Measurements from ENCODE around the gene LMF1.

Gene LMF1

DNA sequence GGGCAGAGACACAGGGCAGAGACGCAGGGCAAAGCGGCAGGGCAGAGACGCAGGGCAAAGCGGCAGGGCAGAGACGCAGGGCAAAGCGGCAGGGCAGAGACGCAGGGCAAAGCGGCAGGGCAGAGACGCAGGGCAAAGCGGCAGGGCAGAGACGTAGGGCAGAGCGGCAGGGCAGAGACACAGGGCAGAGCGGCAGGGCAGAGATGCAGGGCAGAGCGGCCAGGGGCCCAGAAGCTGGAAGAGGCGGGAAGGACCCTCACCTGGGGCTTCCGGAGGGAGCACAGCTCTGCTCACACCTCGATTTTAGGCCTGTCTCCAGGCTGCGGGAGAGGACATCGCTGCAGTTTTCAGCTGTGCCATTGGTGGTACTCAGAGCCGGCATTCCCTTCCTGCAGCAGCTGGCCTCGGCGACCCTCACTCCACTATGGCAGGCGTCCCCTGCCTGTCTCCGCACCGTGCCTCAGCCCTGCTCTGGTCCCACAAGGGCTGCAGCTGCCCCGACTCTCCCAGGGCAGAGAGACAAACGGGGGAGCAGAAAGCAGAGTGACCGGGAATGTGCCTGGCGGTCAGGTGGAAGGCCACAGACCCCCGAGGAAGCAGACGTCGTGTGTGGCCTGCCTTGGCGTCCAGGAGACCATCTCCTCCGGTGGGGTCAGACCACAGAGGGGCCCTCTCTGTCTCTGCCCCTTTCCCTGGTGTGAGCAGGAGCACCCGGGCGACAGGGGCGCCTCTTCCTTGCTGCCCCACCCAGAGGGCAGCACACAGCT is 40.7 kb upstream of the LMF1 start:
- Histone ChIP-seq H3K4me1 (ENCODE audit: control insufficient read depth in 2 of 2, insufficient read depth in 2 of 2, low read length in 2 of 2) (no peaks in the 10 kb centered on the region), H3K9ac (ENCODE audit: low read depth in 1 of 2, low read length in 2 of 2) (no peak overlapping the region), H3K4me3 (ENCODE audit: low read length in 2 of 2) (no peak overlapping the region), H3K9me3 (ENCODE audit: control insufficient read depth in 2 of 2, low read length in 2 of 2) (no peaks in the 10 kb centered on the region), H3K27ac (ENCODE audit: low read depth in 2 of 2, low read length in 2 of 2) (no peak overlapping the region), H3K36me3 (ENCODE audit: control insufficient read depth in 2 of 2, insufficient read depth in 2 of 2, low read length in 2 of 2) (no peaks in the 10 kb centered on the region), H3K27me3 (ENCODE audit: control insufficient read depth in 2 of 2, insufficient read depth in 2 of 2, low read length in 2 of 2) (peaks cover 0 to 4% of the 10 kb centered on the region in 2 donors)

DNA sequence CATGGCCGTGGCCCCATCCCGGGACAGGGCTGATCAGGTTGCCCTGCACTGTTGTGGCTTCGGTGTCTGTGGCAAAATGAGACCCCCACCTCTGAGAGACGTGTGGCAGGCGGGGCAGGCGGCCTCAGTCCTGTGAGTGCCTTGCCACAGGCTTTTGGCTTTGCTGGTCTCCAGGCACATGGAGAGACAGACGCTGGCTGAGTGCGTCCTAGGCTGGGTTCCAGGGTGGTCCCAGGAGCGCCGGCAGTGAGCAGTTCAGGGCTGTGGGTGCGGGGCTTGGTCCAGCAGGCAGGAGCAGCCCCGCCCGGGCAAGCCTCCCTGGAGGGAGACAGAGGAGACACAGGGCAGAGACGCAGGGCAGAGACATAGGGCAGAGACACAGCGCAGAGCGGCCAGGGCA is 40.0 kb upstream of the LMF1 start:
- Histone ChIP-seq H3K4me3 (ENCODE audit: low read length in 2 of 2) (no peak overlapping the region), H3K9ac (ENCODE audit: low read depth in 1 of 2, low read length in 2 of 2) (no peak overlapping the region), H3K36me3 (ENCODE audit: control insufficient read depth in 2 of 2, insufficient read depth in 2 of 2, low read length in 2 of 2) (no peaks in the 10 kb centered on the region), H3K4me1 (ENCODE audit: control insufficient read depth in 2 of 2, insufficient read depth in 2 of 2, low read length in 2 of 2) (no peaks in the 10 kb centered on the region), H3K9me3 (ENCODE audit: control insufficient read depth in 2 of 2, low read length in 2 of 2) (no peaks in the 10 kb centered on the region), H3K27ac (ENCODE audit: low read depth in 2 of 2, low read length in 2 of 2) (no peak overlapping the region), H3K27me3 (ENCODE audit: control insufficient read depth in 2 of 2, insufficient read depth in 2 of 2, low read length in 2 of 2) (peaks cover 0 to 4% of the 10 kb centered on the region in 2 donors)

DNA sequence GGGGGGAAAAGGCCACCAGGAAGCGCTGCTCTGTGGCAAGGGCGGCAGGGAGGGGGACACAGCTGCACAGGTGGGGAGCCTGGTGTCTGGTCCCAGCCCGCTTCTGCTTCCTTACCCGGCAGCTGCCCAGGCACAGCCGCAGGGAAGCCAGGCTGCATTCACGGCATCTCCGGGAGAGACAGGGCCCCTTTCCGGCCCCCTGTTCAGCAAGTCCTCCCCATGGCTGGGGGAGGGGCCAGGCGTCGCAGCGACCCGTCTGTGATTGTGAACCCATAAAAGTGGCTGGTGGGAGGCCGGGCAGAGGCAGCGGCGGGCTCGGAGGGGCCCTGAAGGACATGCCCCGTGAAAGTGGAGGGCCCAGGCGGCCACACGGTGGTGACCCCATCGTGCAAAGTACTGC is 39.5 kb upstream of the LMF1 start:
- H3K36me3 ChIP-seq (ENCODE audit: control insufficient read depth in 2 of 2, insufficient read depth in 2 of 2, low read length in 2 of 2), result no peaks in the 10 kb centered on the region
- H3K4me3 ChIP-seq (ENCODE audit: low read length in 2 of 2), result no peak overlapping the region
- no peaks in the 10 kb centered on the region for H3K9me3 ChIP-seq (ENCODE audit: control insufficient read depth in 2 of 2, low read length in 2 of 2)

DNA sequence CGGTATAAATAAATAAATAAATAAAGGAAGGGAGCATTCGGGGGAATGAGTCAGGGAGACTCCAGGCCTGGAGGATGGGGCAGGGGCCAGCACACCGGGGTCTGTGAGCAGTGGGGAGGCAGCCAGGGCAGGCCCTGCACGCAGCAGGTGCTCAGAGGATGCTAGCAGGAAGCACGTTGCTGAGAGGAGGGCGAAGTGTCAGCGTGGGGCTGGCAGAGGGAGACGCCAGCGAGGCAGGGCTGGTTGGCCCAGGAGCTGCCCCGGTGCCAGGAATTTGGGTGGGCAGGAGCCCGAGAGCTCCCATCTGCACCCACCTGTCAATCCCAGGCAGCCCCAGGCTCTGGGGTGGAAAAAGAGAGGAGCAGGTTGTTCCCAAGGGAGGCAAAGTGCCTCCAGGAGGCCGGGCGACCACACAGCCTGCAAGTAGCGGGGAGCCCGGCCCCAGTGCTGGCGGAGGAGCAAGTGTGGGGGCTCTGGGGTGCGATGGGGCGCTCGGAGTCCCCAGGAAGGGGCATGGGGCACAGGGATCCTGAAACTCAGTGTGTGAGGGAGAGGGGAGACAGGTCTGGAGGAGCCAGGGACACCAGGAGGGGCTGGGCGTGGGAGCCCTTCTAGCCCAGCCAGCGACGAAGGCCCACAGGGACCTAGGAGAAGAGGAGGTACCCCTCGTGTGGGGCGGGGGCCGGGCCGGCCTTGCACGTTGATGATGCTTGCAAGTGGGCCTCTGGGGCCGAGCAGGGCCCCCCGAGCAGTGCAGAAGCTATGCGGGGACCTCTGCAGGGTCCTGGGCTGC is 38.8 kb upstream of the LMF1 start:
- Histone ChIP-seq H3K36me3 (ENCODE audit: control insufficient read depth in 2 of 2, insufficient read depth in 2 of 2, low read length in 2 of 2) (no peaks in the 10 kb centered on the region), H3K4me1 (ENCODE audit: control insufficient read depth in 2 of 2, insufficient read depth in 2 of 2, low read length in 2 of 2) (no peaks in the 10 kb centered on the region), H3K27me3 (ENCODE audit: control insufficient read depth in 2 of 2, insufficient read depth in 2 of 2, low read length in 2 of 2) (peaks cover 0 to 4% of the 10 kb centered on the region in 2 donors), H3K27ac (ENCODE audit: low read depth in 2 of 2, low read length in 2 of 2) (no peak overlapping the region), H3K4me3 (ENCODE audit: low read length in 2 of 2) (no peak overlapping the region), H3K9ac (ENCODE audit: low read depth in 1 of 2, low read length in 2 of 2) (no peak overlapping the region), H3K9me3 (ENCODE audit: control insufficient read depth in 2 of 2, low read length in 2 of 2) (no peaks in the 10 kb centered on the region)

More for the DNA sequence above, 39.5 kb upstream of the LMF1 start:
- H3K4me1 ChIP-seq (ENCODE audit: control insufficient read depth in 2 of 2, insufficient read depth in 2 of 2, low read length in 2 of 2), result no peaks in the 10 kb centered on the region
- H3K9ac ChIP-seq (ENCODE audit: low read depth in 1 of 2, low read length in 2 of 2), result no peak overlapping the region
- H3K27ac ChIP-seq (ENCODE audit: low read depth in 2 of 2, low read length in 2 of 2), result no peak overlapping the region
- H3K27me3 ChIP-seq (ENCODE audit: control insufficient read depth in 2 of 2, insufficient read depth in 2 of 2, low read length in 2 of 2), result peaks cover 0 to 4% of the 10 kb centered on the region in 2 donors

DNA sequence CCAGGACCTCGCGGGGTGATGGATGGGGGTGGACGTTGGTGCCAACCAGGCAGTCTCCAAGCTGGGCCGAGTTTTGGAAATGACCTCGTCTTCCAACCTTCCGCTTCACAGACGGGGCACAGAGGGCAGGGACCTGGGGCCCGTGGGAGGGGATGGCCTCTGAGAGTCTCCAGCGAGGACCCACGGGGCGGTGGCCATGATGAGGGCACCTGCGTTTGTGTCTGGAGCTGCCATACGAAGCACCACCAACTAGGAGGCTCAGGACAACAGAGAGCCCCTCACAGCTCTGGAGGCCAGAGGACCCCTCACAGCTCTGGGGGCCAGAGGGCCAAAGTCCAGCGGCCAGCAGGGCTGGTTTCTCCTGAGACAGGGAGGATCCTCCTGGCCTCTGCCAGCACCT is 37.3 kb upstream of the LMF1 start:
- Histone ChIP-seq H3K9me3 (ENCODE audit: control insufficient read depth in 2 of 2, low read length in 2 of 2) (no peaks in the 10 kb centered on the region), H3K27me3 (ENCODE audit: control insufficient read depth in 2 of 2, insufficient read depth in 2 of 2, low read length in 2 of 2) (peaks cover 0 to 4% of the 10 kb centered on the region in 2 donors), H3K4me3 (ENCODE audit: low read length in 2 of 2) (no peak overlapping the region), H3K9ac (ENCODE audit: low read depth in 1 of 2, low read length in 2 of 2) (no peak overlapping the region), H3K27ac (ENCODE audit: low read depth in 2 of 2, low read length in 2 of 2) (no peak overlapping the region), H3K36me3 (ENCODE audit: control insufficient read depth in 2 of 2, insufficient read depth in 2 of 2, low read length in 2 of 2) (no peaks in the 10 kb centered on the region), H3K4me1 (ENCODE audit: control insufficient read depth in 2 of 2, insufficient read depth in 2 of 2, low read length in 2 of 2) (peaks cover 0 to 4% of the 10 kb centered on the region in 2 donors)

DNA sequence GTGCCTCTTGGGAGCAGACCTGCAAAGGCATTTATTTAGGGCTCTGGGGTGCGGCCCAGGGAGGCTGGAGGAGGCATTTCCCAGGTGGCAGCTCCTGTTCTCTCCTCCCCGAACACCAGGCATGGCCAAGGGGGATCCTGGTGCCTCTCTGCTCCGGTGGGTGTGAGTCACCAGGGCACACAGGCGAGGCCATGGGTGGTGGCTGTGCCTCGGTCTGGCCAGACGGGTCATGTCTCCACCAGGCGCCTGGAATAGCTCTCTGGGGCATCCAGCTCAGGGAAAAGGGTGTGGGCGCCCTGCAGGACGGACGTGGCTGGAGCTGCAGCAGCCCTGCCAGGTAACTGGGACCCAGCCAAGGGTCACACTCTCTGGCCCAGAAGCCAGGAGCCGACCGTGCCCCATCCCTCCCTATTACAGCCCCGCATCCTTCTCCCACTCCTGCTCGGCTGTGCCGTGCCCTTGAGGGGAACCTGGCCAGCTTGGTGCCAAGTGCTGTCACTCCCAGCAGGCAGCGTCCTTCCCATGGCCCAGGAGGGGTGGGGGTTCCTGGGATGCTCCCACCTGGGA is 36.6 kb upstream of the LMF1 start:
- H3K27ac ChIP-seq (ENCODE audit: low read depth in 2 of 2, low read length in 2 of 2), result no peak overlapping the region
- peaks cover 0 to 6% of the 10 kb centered on the region in 2 donors for H3K4me1 ChIP-seq (ENCODE audit: control insufficient read depth in 2 of 2, insufficient read depth in 2 of 2, low read length in 2 of 2)
- H3K9ac ChIP-seq (ENCODE audit: low read depth in 1 of 2, low read length in 2 of 2), result no peak overlapping the region
- peaks cover 0 to 4% of the 10 kb centered on the region in 2 donors for H3K27me3 ChIP-seq (ENCODE audit: control insufficient read depth in 2 of 2, insufficient read depth in 2 of 2, low read length in 2 of 2)
- H3K36me3 ChIP-seq (ENCODE audit: control insufficient read depth in 2 of 2, insufficient read depth in 2 of 2, low read length in 2 of 2), result no peaks in the 10 kb centered on the region
- no peaks in the 10 kb centered on the region for H3K9me3 ChIP-seq (ENCODE audit: control insufficient read depth in 2 of 2, low read length in 2 of 2)
- H3K4me3 ChIP-seq (ENCODE audit: low read length in 2 of 2), result no peak overlapping the region

DNA sequence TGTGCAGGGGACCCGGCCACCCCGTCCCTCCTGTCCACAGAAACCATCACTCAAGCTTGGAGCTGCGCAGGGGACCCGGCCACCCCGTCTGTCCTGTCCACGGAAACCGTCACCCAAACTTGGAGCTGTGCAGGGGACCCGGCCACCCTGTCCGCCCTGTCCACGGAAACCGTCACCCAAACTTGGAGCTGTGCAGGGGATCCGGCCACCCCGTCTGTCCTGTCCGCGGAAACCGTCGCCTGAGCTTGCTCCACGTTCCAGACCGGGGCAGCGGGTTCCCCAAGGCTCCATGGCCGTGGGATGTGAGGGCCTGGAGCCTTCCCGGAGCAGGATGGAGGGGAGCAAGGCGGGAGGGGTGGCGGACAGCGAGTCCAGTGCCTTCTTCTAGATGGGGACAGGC is 36.0 kb upstream of the LMF1 start:
- no peak overlapping the region for H3K9ac ChIP-seq (ENCODE audit: low read depth in 1 of 2, low read length in 2 of 2)
- peaks cover 0 to 4% of the 10 kb centered on the region in 2 donors for H3K27me3 ChIP-seq (ENCODE audit: control insufficient read depth in 2 of 2, insufficient read depth in 2 of 2, low read length in 2 of 2)
- no peaks in the 10 kb centered on the region for H3K9me3 ChIP-seq (ENCODE audit: control insufficient read depth in 2 of 2, low read length in 2 of 2)
- no peak overlapping the region for H3K27ac ChIP-seq (ENCODE audit: low read depth in 2 of 2, low read length in 2 of 2)
- H3K36me3 ChIP-seq (ENCODE audit: control insufficient read depth in 2 of 2, insufficient read depth in 2 of 2, low read length in 2 of 2), result no peaks in the 10 kb centered on the region
- peaks cover 0 to 6% of the 10 kb centered on the region in 2 donors for H3K4me1 ChIP-seq (ENCODE audit: control insufficient read depth in 2 of 2, insufficient read depth in 2 of 2, low read length in 2 of 2)
- no peak overlapping the region for H3K4me3 ChIP-seq (ENCODE audit: low read length in 2 of 2)

DNA sequence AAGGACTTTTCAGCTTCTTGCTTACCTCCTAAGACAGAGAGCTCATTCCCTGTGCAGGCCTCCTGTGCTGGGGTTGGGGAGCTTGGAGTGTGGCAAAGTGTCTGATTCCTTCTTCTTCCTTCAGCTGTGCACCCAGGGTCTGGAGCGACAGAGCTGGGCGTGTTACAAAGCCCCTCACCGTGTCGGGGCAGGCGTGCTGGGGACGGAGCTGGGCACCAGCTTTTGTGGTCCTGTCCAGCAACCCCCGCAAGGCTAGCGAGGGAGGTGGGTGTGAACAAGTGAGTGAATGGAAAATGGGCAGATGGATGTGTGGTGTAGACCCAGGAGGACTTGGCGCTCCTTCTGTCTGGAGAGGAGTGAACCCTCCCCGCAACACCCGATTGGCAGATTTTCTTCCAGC is 34.5 kb upstream of the LMF1 start:
- H3K4me1 ChIP-seq (ENCODE audit: control insufficient read depth in 2 of 2, insufficient read depth in 2 of 2, low read length in 2 of 2), result peaks cover 0 to 6% of the 10 kb centered on the region in 2 donors
- H3K9ac ChIP-seq (ENCODE audit: low read depth in 1 of 2, low read length in 2 of 2), result no peak overlapping the region
- no peak overlapping the region for H3K4me3 ChIP-seq (ENCODE audit: low read length in 2 of 2)
- no peaks in the 10 kb centered on the region for H3K36me3 ChIP-seq (ENCODE audit: control insufficient read depth in 2 of 2, insufficient read depth in 2 of 2, low read length in 2 of 2)
- no peak overlapping the region for H3K27ac ChIP-seq (ENCODE audit: low read depth in 2 of 2, low read length in 2 of 2)
- H3K9me3 ChIP-seq (ENCODE audit: control insufficient read depth in 2 of 2, low read length in 2 of 2), result no peaks in the 10 kb centered on the region
- H3K27me3 ChIP-seq (ENCODE audit: control insufficient read depth in 2 of 2, insufficient read depth in 2 of 2, low read length in 2 of 2), result peaks cover 0 to 4% of the 10 kb centered on the region in 2 donors

DNA sequence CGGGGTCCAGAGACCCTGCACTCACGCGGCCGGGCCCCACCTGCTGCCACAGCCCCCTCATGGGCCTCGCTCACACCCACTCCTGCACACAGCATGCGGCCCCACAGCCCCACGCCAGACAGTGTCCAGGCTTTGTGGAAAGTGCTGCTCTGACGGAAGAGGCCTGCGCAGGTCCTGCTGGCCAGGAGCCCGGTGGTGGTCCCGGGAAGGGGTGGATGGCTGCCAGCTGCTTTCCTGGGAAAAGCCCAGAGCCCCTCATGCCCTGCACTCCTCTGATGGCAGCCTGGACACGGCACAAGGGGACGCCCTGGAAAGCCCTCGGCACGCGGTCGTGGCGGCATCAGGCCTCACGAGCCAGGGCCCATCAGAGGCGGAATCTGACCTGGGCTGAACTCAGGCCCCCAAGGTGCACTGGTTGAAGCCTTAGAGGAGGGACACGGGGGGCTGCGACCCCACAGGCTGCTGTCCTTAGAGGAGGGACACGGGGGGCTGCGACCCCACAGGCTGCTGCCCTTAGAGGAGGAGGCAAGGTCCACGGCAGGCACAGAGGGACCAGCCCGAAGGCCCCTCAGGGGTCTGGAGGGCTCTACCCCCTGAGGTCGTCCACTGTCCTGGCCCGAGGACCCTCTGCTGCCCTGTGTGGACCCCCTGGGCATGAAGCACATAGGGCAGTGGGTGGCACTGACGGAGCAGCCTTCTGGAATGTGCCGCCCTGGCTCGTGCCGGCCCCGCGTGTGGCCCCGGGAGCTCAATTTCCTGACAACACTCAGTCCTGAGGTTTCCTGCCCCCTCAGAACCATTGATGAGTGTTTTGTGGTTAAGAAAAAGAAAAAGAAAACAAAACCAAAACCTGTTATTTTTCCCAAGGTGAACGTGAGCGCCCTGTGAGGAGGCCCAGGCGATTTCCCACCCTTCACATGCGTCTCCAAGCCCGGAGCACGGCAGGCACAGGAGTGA is 32.9 kb upstream of the LMF1 start:
- H3K27ac ChIP-seq (ENCODE audit: low read depth in 2 of 2, low read length in 2 of 2), result no peak overlapping the region
- no peak overlapping the region for H3K9ac ChIP-seq (ENCODE audit: low read depth in 1 of 2, low read length in 2 of 2)
- no peaks in the 10 kb centered on the region for H3K9me3 ChIP-seq (ENCODE audit: control insufficient read depth in 2 of 2, low read length in 2 of 2)
- H3K27me3 ChIP-seq (ENCODE audit: control insufficient read depth in 2 of 2, insufficient read depth in 2 of 2, low read length in 2 of 2), result peaks cover 2 to 7% of the 10 kb centered on the region in 2 donors
- no peaks in the 10 kb centered on the region for H3K36me3 ChIP-seq (ENCODE audit: control insufficient read depth in 2 of 2, insufficient read depth in 2 of 2, low read length in 2 of 2)
- peaks cover 0 to 6% of the 10 kb centered on the region in 2 donors for H3K4me1 ChIP-seq (ENCODE audit: control insufficient read depth in 2 of 2, insufficient read depth in 2 of 2, low read length in 2 of 2)
- H3K4me3 ChIP-seq (ENCODE audit: low read length in 2 of 2), result no peak overlapping the region
